GM23338 (cell line): ENCODE measurements around the gene RASAL3. TPM values are rescaled to one million over a fixed set of nuclear protein-coding genes. Genes with fewer than 3 reads are reported as not detected.

ENCODE experiments used
- ATAC-seq: fragments of 200-7000 bp; cut with Tn5 transposase; 3 replicates; pipeline ENCODE4 v1.9.1; 2020
- DNase-seq: peaks from one replicate; pipeline ENCODE4 v3.0.0-alpha.2; 2015; ENCODE audit warnings: low spot score
- H2AFZ ChIP-seq: fragments of 200-600 bp; sonication (generic); 2 replicates; pipeline ENCODE4 v1.8.0; 2016; ENCODE audit warnings: antibody characterized with exemption, mild to moderate bottlenecking, moderate library complexity
- H3F3A ChIP-seq: fragments of 200-600 bp; sonication (generic); replicated peaks from 2 replicates; pipeline ENCODE4 v1.8.0; 2017; ENCODE audit warnings: antibody characterized with exemption, mixed run types, low read depth
- H3K27ac ChIP-seq: fragments of 200-600 bp; sonication (generic); 2 replicates; pipeline ENCODE4 v1.6.1; 2016; ENCODE audit warnings: low read depth
- H3K27me3 ChIP-seq: fragments of 200-600 bp; sonication (generic); 2 replicates; pipeline ENCODE4 v1.8.0; 2016; ENCODE audit warnings: mild to moderate bottlenecking, mixed run types, moderate library complexity; ENCODE audit not compliant: insufficient read depth
- H3K36me3 ChIP-seq: fragments of 200-600 bp; sonication (generic); 2 replicates; pipeline ENCODE4 v1.8.0; 2016; ENCODE audit warnings: mild to moderate bottlenecking; ENCODE audit not compliant: insufficient read depth
- H3K4me1 ChIP-seq: fragments of 200-600 bp; sonication (generic); 2 replicates; pipeline ENCODE4 v1.8.0; 2016; ENCODE audit warnings: mild to moderate bottlenecking, moderate library complexity; ENCODE audit not compliant: insufficient read depth
- H3K4me2 ChIP-seq: fragments of 200-600 bp; sonication (generic); 2 replicates; pipeline ENCODE4 v1.7.1; 2017; ENCODE audit warnings: mixed run types
- H3K4me3 ChIP-seq: fragments of 200-600 bp; sonication (generic); 2 replicates; pipeline ENCODE4 v1.6.1; 2016; ENCODE audit warnings: mixed run types
- H3K79me2 ChIP-seq: fragments of 200-600 bp; sonication (generic); replicated peaks from 2 replicates; pipeline ENCODE4 v1.8.0; 2017; ENCODE audit warnings: mild to moderate bottlenecking; ENCODE audit not compliant: insufficient read depth
- H3K9me2 ChIP-seq: fragments of 200-600 bp; sonication (generic); 2 replicates; pipeline ENCODE4 v1.8.0; 2017; ENCODE audit not compliant: insufficient read depth
- H4K20me1 ChIP-seq: fragments of 200-600 bp; sonication (generic); replicated peaks from 2 replicates; pipeline ENCODE4 v1.8.0; 2017; ENCODE audit warnings: mild to moderate bottlenecking; ENCODE audit not compliant: insufficient read depth
- H3K27ac Mint-ChIP-seq: 2 replicates; pipeline ENCODE4 v1.8.0; 2020; ENCODE audit warnings: inconsistent platforms, mild to moderate bottlenecking, moderate library complexity, mixed read lengths
- H3K27me3 Mint-ChIP-seq: 3 replicates; pipeline ENCODE4 v1.8.0; 2022; ENCODE audit warnings: low read depth, mild to moderate bottlenecking, moderate library complexity, mixed read lengths, inconsistent platforms; ENCODE audit not compliant: insufficient read depth, poor library complexity
- H3K36me3 Mint-ChIP-seq: 3 replicates; pipeline ENCODE4 v1.8.0; 2021; ENCODE audit warnings: low read depth, mild to moderate bottlenecking, inconsistent platforms, moderate library complexity, mixed read lengths
- H3K4me1 Mint-ChIP-seq: 3 replicates; pipeline ENCODE4 v1.8.0; 2020; ENCODE audit warnings: mild to moderate bottlenecking, inconsistent platforms, mixed read lengths
- H3K4me3 Mint-ChIP-seq: 3 replicates; pipeline ENCODE4 v1.8.0; 2021; ENCODE audit warnings: moderate library complexity, mild to moderate bottlenecking, inconsistent platforms, mixed read lengths
- H3K9me3 Mint-ChIP-seq: 3 replicates; pipeline ENCODE4 v1.8.0; 2020; ENCODE audit warnings: moderate library complexity, mild to moderate bottlenecking, inconsistent platforms, mixed read lengths
- CREB1 ChIP-seq: fragments of 250-450 bp; sonication (Bioruptor Pico); IDR thresholded peaks from 2 replicates; pipeline ENCODE4 v1.5.0; 2020; ENCODE audit warnings: low read depth, mild to moderate bottlenecking, moderate library complexity
- CTCF ChIP-seq, 2 experiments: fragments of 200-600 bp in 1 of 2; sonication (generic) in 1 of 2; conservative IDR thresholded peaks; 2 replicates each; pipeline versions ENCODE4 v1.5.1 to v1.6.1; 2016 to 2017; ENCODE audit warnings: antibody characterized with exemption in 2 of 2, low read depth in 2 of 2, mild to moderate bottlenecking in 2 of 2, moderate library complexity in 1 of 2
- EZH2 ChIP-seq: fragments of 200-600 bp; sonication (generic); IDR thresholded peaks from one replicate; pipeline ENCODE4 v1.8.0; 2017; ENCODE audit warnings: antibody characterized with exemption, mild to moderate bottlenecking, low read depth; ENCODE audit not compliant: unreplicated experiment
- EZH2phosphoT487 ChIP-seq: fragments of 200-600 bp; sonication (generic); IDR thresholded peaks from one replicate; pipeline ENCODE4 v1.8.1; 2018; ENCODE audit warnings: antibody characterized with exemption; ENCODE audit not compliant: unreplicated experiment
- JUNB ChIP-seq: IDR thresholded peaks from one replicate; pipeline ENCODE4 v1.6.1; 2016; ENCODE audit warnings: antibody characterized with exemption; ENCODE audit not compliant: unreplicated experiment
- NANOG ChIP-seq: IDR thresholded peaks from 2 replicates; pipeline ENCODE4 v1.6.1; 2016; ENCODE audit warnings: antibody characterized with exemption, borderline replicate concordance
- POLR2AphosphoS5 ChIP-seq: IDR thresholded peaks from 2 replicates; pipeline ENCODE4 v1.6.1; 2016; ENCODE audit warnings: antibody characterized with exemption, low read depth
- REST ChIP-seq: IDR thresholded peaks from one replicate; pipeline ENCODE4 v1.6.1; 2018; ENCODE audit warnings: antibody characterized with exemption; ENCODE audit not compliant: unreplicated experiment
- ZNF114 ChIP-seq: fragments of 250-450 bp; sonication (Bioruptor Pico); IDR thresholded peaks from 2 replicates; pipeline ENCODE4 v1.5.0; 2020; ENCODE audit warnings: mild to moderate bottlenecking, moderate library complexity
- polyA plus RNA-seq: library from polyadenylated mRNA; unstranded; fragments of >200 nt; fragmentation: Nextera tagmentation; extraction: Ambion mirVana; gene quantifications from 2 replicates; pipeline ENCODE4 v1.2.1, GENCODE V29; 2016
- total RNA-seq: library from RNA; depleted of rRNA; stranded (reverse); fragments of >200 nt; shearing (Covaris generic); gene quantifications from 2 replicates; pipeline ENCODE4 v1.2.3, GENCODE V29; 2014

Gene RASAL3
- total and polyA plus RNA-seq, 2 experiments from 2014 or later, result 1.8 to 1.9 TPM

- peaks cover 5% of the 10 kb centered on the region; the same call in 2 of the 3 replicates for H3K4me1 Mint-ChIP-seq
- no peak overlapping the region for H3K27ac Mint-ChIP-seq
- Histone ChIP-seq H3F3A (no peaks in the 10 kb centered on the region; the same call in 1 of the 2 replicates), H3K4me3 (no peak overlapping the region), H2AFZ (no peak overlapping the region), H3K4me2 (no peak overlapping the region), H3K27me3 (peaks cover 55% of the 10 kb centered on the region), H3K27ac (no peak overlapping the region), H3K4me1 (no peaks in the 10 kb centered on the region; the same call in 1 of the 2 replicates), H3K79me2 (no peaks in the 10 kb centered on the region), H3K9me2 (no peaks in the 10 kb centered on the region), H4K20me1 (no peaks in the 10 kb centered on the region), H3K36me3 (no peaks in the 10 kb centered on the region)
- no peak overlapping the region for H3K4me3 Mint-ChIP-seq
- ATAC-seq (no peak), DNase-seq (no peak)
- peaks cover 39% of the 10 kb centered on the region for H3K27me3 Mint-ChIP-seq
- H3K36me3 Mint-ChIP-seq, result no peaks in the 10 kb centered on the region
- TF ChIP-seq JUNB, result no peak
- no peak for TF ChIP-seq EZH2phosphoT487
- no peak for TF ChIP-seq POLR2AphosphoS5
- TF ChIP-seq EZH2, result no peak
- no peak for TF ChIP-seq CTCF (conservative IDR thresholded peaks at IDR 0.05; ENCODE audit: low read depth in 2 of 2)
- TF ChIP-seq CREB1, result no peak
- no peak for TF ChIP-seq NANOG
- H3K9me3 Mint-ChIP-seq, result peaks cover 16% of the 10 kb centered on the region
Measured at GRCh38 chr19:15467734-15468214, 3.4 kb upstream of the RASAL3 start.

DNA sequence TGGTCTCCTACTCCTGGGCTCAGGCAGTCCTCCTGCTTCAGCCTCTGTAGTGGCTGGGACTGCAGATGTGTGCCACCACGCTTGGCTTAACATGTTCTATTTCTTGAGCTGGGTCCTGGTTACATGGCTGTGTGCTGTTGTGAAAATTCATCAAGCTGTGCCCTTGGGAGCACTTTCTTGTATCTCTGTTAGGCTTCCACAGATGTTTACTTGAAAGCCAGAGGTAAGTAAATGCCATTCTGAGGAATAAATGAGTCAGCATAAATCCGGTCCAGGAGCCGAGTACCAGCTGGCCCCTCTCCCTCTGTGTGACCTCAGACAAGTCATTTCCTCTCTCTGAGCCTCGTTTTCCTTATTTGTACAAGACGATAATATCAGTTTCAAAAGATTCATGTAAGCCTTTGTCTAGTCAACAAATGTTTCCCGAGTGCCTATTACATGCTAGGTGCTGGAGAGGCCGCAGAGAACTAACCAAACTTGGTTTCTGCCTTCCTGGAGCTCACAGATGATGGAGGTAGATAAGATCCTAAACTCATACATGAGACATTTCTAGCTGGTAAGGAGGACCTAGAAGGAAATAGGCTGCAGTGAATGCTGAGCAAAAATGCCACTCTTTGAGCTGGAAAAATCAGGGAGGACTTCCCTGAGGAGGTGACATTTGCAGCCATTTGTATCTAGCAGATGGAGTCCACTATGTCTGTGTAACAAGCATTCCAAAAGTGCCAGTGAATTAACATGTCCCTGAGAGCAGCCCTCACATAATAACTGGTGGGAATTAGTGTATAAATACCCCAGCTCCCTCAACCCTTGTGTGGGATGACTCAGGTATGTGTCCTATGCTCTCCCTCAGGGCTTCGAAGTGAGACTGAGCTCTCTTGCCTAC is 2.7 kb upstream of the RASAL3 start:
- Mint-ChIP-seq H3K27ac (no peak overlapping the region), H3K9me3 (peaks cover 12% of the 10 kb centered on the region; the same call in 2 of the 3 replicates), H3K4me3 (no peak overlapping the region), H3K27me3 (peaks cover 40% of the 10 kb centered on the region), H3K36me3 (no peaks in the 10 kb centered on the region), H3K4me1 (peaks cover 5% of the 10 kb centered on the region; the same call in 2 of the 3 replicates)
- Histone ChIP-seq H3K79me2 (no peaks in the 10 kb centered on the region), H2AFZ (no peak overlapping the region), H3K4me2 (no peak overlapping the region), H3K27me3 (peaks cover 55% of the 10 kb centered on the region), H3K27ac (no peak overlapping the region), H3K4me3 (no peak overlapping the region), H3K36me3 (no peaks in the 10 kb centered on the region), H3K4me1 (no peaks in the 10 kb centered on the region; the same call in 1 of the 2 replicates), H3F3A (no peaks in the 10 kb centered on the region; the same call in 1 of the 2 replicates), H4K20me1 (no peaks in the 10 kb centered on the region), H3K9me2 (no peaks in the 10 kb centered on the region)
- no peak for DNase-seq
- TF ChIP-seq ZNF114 (CRISPR knock-in tag) (no peak), POLR2AphosphoS5 (no peak), JUNB (no peak), CTCF (conservative IDR thresholded peaks at IDR 0.05; ENCODE audit: low read depth in 2 of 2) (no peak), EZH2 (no peak), EZH2phosphoT487 (no peak), REST (no peak)
- ATAC-seq, result no peak
